Left ventricle myocardium superior (tissue), 1 donor: ENCODE data around the gene STAT4. TPM values are rescaled to one million over a fixed set of nuclear protein-coding genes. Genes with fewer than 3 reads are reported as not detected.

ENCODE experiments used
- ATAC-seq: fragments of 200-7000 bp; cut with Tn5 transposase; one replicate; pipeline ENCODE4 v1.9.1; 2020; ENCODE audit warnings: mild to moderate bottlenecking, moderate library complexity
- DNase-seq: peaks from one replicate; pipeline ENCODE4 v3.0.0-alpha.2; 2020
- intact Hi-C: fragments of 100-400 bp; cut with micrococcal nuclease; formaldehyde crosslinking; loops from one replicate; pipeline ENCODE4 v1.11.0; 2022
- total RNA-seq: library from RNA; stranded (reverse); fragmentation: NEBNext Ultra II Directional; extraction: Animal tissue kit (Norgen Biotek cat#: 25700); gene quantifications from one replicate; pipeline ENCODE4 v1.2.1, GENCODE V29; 2021
- donor health status: DM: no; HTN: yes; CAD: no; lungs with severe emphysema.

Gene STAT4
- total RNA-seq, 1 donor from 2014 or later = 0.57 TPM

GRCh38 chr2:191061381-191061980 lies 89.3 kb downstream of the STAT4 start:
- DNase-seq = no peak
- intact Hi-C loops = no loop called here
- no peak for ATAC-seq

- intact Hi-C loops = no loop called here
- no peak for DNase-seq
- ATAC-seq = no peak
Observed at GRCh38 chr2:191059308-191059707, 91.5 kb downstream of the STAT4 start.

GRCh38 chr2:191056228-191056627 lies 94.6 kb downstream of the STAT4 start:
- intact Hi-C loops = no loop called here
- ATAC-seq = no peak
- no peak for DNase-seq

GRCh38 chr2:191053256-191053655 lies 97.5 kb downstream of the STAT4 start:
- DNase-seq (no peak), ATAC-seq (no peak)
- intact Hi-C loops = no loop called here

- no peak for DNase-seq
- intact Hi-C loops = no loop called here
- ATAC-seq = peak; percentile 11
Observed at GRCh38 chr2:191051825-191052778, 98.7 kb downstream of the STAT4 start.

GRCh38 chr2:191051177-191051576 lies 99.6 kb downstream of the STAT4 start:
- ATAC-seq (no peak), DNase-seq (no peak)
- intact Hi-C loops = no loop called here

- peak; percentile 60 for ATAC-seq
- intact Hi-C loops = no loop called here
- no peak for DNase-seq
Observed at GRCh38 chr2:191050640-191050987, 100.2 kb downstream of the STAT4 start.

- DNase-seq = peak; percentile 29
- intact Hi-C loops = no loop called here
- peak; percentile 85 for ATAC-seq
Observed at GRCh38 chr2:191049728-191050639, 100.8 kb downstream of the STAT4 start.

GRCh38 chr2:191048073-191048472 lies 102.7 kb downstream of the STAT4 start:
- intact Hi-C loops = no loop called here
- ATAC-seq (no peak), DNase-seq (no peak)

- no peak for DNase-seq
- intact Hi-C loops = no loop called here
- no peak for ATAC-seq
Observed at GRCh38 chr2:191045141-191045540, 105.7 kb downstream of the STAT4 start.

GRCh38 chr2:191043438-191043837 lies 107.4 kb downstream of the STAT4 start:
- DNase-seq (no peak), ATAC-seq (no peak)
- intact Hi-C loops = no loop called here

- DNase-seq (no peak), ATAC-seq (no peak)
- intact Hi-C loops = no loop called here
Observed at GRCh38 chr2:191041418-191042161, 109.2 kb downstream of the STAT4 start.

GRCh38 chr2:191039616-191040015 lies 111.2 kb downstream of the STAT4 start:
- ATAC-seq (no peak), DNase-seq (no peak)
- intact Hi-C loops = no loop called here

- ATAC-seq (no peak), DNase-seq (no peak)
- intact Hi-C loops = no loop called here
Observed at GRCh38 chr2:191038741-191039140, 112.1 kb downstream of the STAT4 start.

GRCh38 chr2:191038241-191038725 lies 112.5 kb downstream of the STAT4 start:
- intact Hi-C loops = no loop called here

GRCh38 chr2:191037351-191037750 lies 113.4 kb downstream of the STAT4 start:
- intact Hi-C loops = no loop called here
- ATAC-seq = no peak

More at GRCh38 chr2:191038241-191038725, 112.5 kb downstream of the STAT4 start:
- ATAC-seq (no peak), DNase-seq (no peak)

GRCh38 chr2:191036363-191036762 lies 114.4 kb downstream of the STAT4 start:
- DNase-seq (no peak), ATAC-seq (no peak)
- intact Hi-C loops = no loop called here

More at GRCh38 chr2:191037351-191037750, 113.4 kb downstream of the STAT4 start:
- no peak for DNase-seq

GRCh38 chr2:191032588-191033429 lies 118.0 kb downstream of the STAT4 start:
- DNase-seq = no peak
- intact Hi-C loops = no loop called here
- no peak for ATAC-seq
